Pons (tissue), 1 donor: ENCODE data around the gene HDAC4.

Experiments
- DNase-seq: peaks from one replicate; pipeline ENCODE4 v3.0.0-alpha.2; 2016; ENCODE audit warnings: low spot score

HDAC4 gene

GRCh38 chr2:239166201-239166834, 234.5 kb downstream of the HDAC4 start:
- DNase-seq, result no peak

- no peak for DNase-seq
Observed at GRCh38 chr2:239165206-239165831, 235.5 kb downstream of the HDAC4 start.

GRCh38 chr2:239164335-239164871, 236.4 kb downstream of the HDAC4 start:
- DNase-seq, result no peak

- peak; percentile 53 for DNase-seq
Observed at GRCh38 chr2:239163688-239164334, 237.0 kb downstream of the HDAC4 start.

GRCh38 chr2:239162976-239163687, 237.7 kb downstream of the HDAC4 start:
- no peak for DNase-seq

- DNase-seq, result no peak
Observed at GRCh38 chr2:239162141-239162821, 238.5 kb downstream of the HDAC4 start.

- no peak for DNase-seq
Observed at GRCh38 chr2:239161711-239162140, 239.1 kb downstream of the HDAC4 start.

- no peak for DNase-seq
Observed at GRCh38 chr2:239160226-239161143, 240.3 kb downstream of the HDAC4 start.

- DNase-seq, result no peak
Observed at GRCh38 chr2:239159476-239159911, 241.3 kb downstream of the HDAC4 start.

- DNase-seq, result no peak
Observed at GRCh38 chr2:239158641-239159475, 242.0 kb downstream of the HDAC4 start.

- DNase-seq, result no peak
Observed at GRCh38 chr2:239157771-239158170, 243.0 kb downstream of the HDAC4 start.

- no peak for DNase-seq
Observed at GRCh38 chr2:239157269-239157668, 243.6 kb downstream of the HDAC4 start.

GRCh38 chr2:239156516-239157265, 244.1 kb downstream of the HDAC4 start:
- no peak for DNase-seq

GRCh38 chr2:239155806-239156480, 244.9 kb downstream of the HDAC4 start:
- DNase-seq, result no peak

- peak; percentile 99 for DNase-seq
Observed at GRCh38 chr2:239154971-239155805, 245.6 kb downstream of the HDAC4 start.

GRCh38 chr2:239153806-239154591, 246.8 kb downstream of the HDAC4 start:
- DNase-seq, result no peak

GRCh38 chr2:239152916-239153305, 247.9 kb downstream of the HDAC4 start:
- no peak for DNase-seq
